HepG2 (cell line): ENCODE measurements around the gene GAL3ST2. TPM values are rescaled to one million over a fixed set of nuclear protein-coding genes. Genes with fewer than 3 reads are reported as not detected.

ENCODE experiments used
- ATM ChIP-seq: fragments of 450-650 bp; IDR thresholded peaks from 2 replicates; pipeline ENCODE4 v1.7.1; 2017; ENCODE audit warnings: mild to moderate bottlenecking, borderline replicate concordance
- EZH2 ChIP-seq: conservative IDR thresholded peaks from 2 replicates; pipeline ENCODE4 v1.6.1; 2012; ENCODE audit warnings: mild to moderate bottlenecking, low read depth, low read length, moderate library complexity
- HIVEP1 ChIP-seq: sonication (generic); formaldehyde crosslinking; IDR thresholded peaks from 2 replicates; pipeline ENCODE4 v1.4.0; 2020; ENCODE audit warnings: mild to moderate bottlenecking, missing genetic modification reagents
- HOXD1 ChIP-seq: sonication (generic); formaldehyde crosslinking; IDR thresholded peaks from 2 replicates; pipeline ENCODE4 v1.5.0; 2020; ENCODE audit warnings: missing genetic modification reagents
- MTF1 ChIP-seq: sonication (generic); formaldehyde crosslinking; IDR thresholded peaks from 2 replicates; pipeline ENCODE4 v1.5.0; 2020; ENCODE audit warnings: missing genetic modification reagents
- SP1 ChIP-seq, 2 experiments: fragments of 450-650 bp in 1 of 2; sonication (generic) in 1 of 2; formaldehyde crosslinking in 1 of 2; IDR thresholded peaks; 2 replicates each; pipeline versions ENCODE4 v1.4.0 to v1.6.1; 2016 to 2020; ENCODE audit warnings: missing genetic modification reagents in 1 of 2
- TAF15 ChIP-seq: fragments of 200-400 bp; formaldehyde crosslinking; IDR thresholded peaks from one replicate; pipeline ENCODE4 v1.6.1; 2018; ENCODE audit warnings: mild to moderate bottlenecking, low read depth, low read length; ENCODE audit not compliant: poor library complexity, severe bottlenecking
- ZMYM2 ChIP-seq: sonication (generic); formaldehyde crosslinking; IDR thresholded peaks from 2 replicates; pipeline ENCODE4 v1.8.0; 2022; ENCODE audit warnings: mild to moderate bottlenecking, missing genetic modification reagents
- ZNF143 ChIP-seq: sonication (generic); formaldehyde crosslinking; IDR thresholded peaks from 2 replicates; pipeline ENCODE4 v1.4.0; 2020; ENCODE audit warnings: missing genetic modification reagents
- polyA plus RNA-seq, 8 experiments: library from polyadenylated mRNA; depleted of rRNA in 3 of 8; stranded (reverse) in 7 of 8; unstranded in 1 of 8; fragments of >200 nt; fragmentation: Illumina TruSeq in 4 of 8; extraction: Trizol in 4 of 8; gene quantifications; 2 replicates each; pipeline versions ENCODE4 v1.2.1 to v1.2.3, GENCODE V29; 2011 to 2016; ENCODE audit warnings: low read depth in 4 of 8, missing spikeins in 1 of 8, mixed read lengths in 1 of 8; ENCODE audit not compliant: insufficient read depth in 1 of 8
- total RNA-seq, 5 experiments: library from RNA; depleted of rRNA; stranded (reverse); fragments of >200 nt; fragmentation: Illumina TruSeq; extraction: Trizol; gene quantifications; 2 replicates each; pipeline ENCODE4 v1.2.3, GENCODE V29; 2016; ENCODE audit warnings: low read depth in 1 of 5
- TF ChIP-seq, protein P1 (sequence below), 2 experiments: sonication (generic) in 1 of 2; formaldehyde crosslinking in 1 of 2; IDR thresholded peaks; 2 replicates each; pipeline versions ENCODE4 v1.5.1 to v1.6.1; 2011 to 2020; ENCODE audit warnings: borderline replicate concordance in 1 of 2, low read depth in 1 of 2, low read length in 1 of 2, mild to moderate bottlenecking in 1 of 2, missing genetic modification reagents in 1 of 2, moderate library complexity in 1 of 2
- TF ChIP-seq, protein P2 (sequence below): sonication (generic); formaldehyde crosslinking; IDR thresholded peaks from 2 replicates; pipeline ENCODE4 v1.5.1; 2020; ENCODE audit warnings: mild to moderate bottlenecking, missing genetic modification reagents, borderline replicate concordance
- TF ChIP-seq, protein P3 (sequence below): sonication (generic); formaldehyde crosslinking; IDR thresholded peaks from 2 replicates; pipeline ENCODE4 v1.4.0; 2020; ENCODE audit warnings: mild to moderate bottlenecking, missing genetic modification reagents

Gene GAL3ST2
- total and polyA plus RNA-seq, 2 of the 13 experiments (the other 11 are each of a cell fraction or from before 2014, with no cell fraction given) = 0.17 to 0.20 TPM

DNA sequence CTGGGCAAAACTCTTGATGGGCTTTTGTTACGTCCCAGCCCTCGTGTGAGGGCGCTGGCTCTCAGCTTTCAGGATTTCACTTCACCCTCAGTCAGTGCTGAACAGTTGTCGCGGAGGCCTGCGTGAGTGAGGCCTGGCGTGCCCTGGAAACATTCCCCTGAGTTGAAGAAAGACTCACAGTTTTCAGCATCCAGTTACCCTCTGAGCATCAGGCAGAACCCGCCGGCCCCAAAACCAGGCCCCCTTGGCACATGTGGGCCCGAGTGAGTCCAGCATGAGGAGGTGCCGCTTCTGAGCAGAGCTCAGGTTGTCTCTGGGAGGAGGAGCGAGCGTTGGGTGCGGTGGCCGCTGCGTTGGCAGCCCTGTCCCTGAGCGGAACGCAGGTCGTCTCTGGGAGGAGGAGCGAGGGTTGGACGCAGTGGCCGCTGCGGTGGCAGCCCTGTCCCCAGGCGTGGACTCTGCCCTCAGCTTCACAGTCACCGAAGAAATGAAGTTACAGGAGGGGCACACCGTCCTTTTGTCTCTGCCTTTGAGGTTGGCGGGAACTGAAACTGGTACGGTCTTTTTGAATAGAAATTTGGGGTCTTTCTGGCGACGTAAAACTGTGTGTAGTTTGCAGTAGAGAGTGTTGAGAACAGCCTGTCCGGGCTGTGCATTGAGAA lies 32.2 kb downstream of the GAL3ST2 start, which contains the start of gene NEU4 (continued):
- TF ChIP-seq ZMYM2 (peak; percentile 93), TAF15 (no peak), HIVEP1 (CRISPR knock-in tag) (peak; percentile 91), MTF1 (CRISPR knock-in tag) (peak; percentile 80), HOXD1 (peak; percentile 89; the same call in 1 of the 2 replicates), ATM (no peak), SP1 (IDR thresholded peaks at IDR 0.05) (no peak), SP1 (CRISPR knock-in tag; IDR thresholded peaks at IDR 0.05) (no peak), EZH2 (no peak), ZNF143 (peak; percentile 68)
- TF ChIP-seq, protein P1, sequence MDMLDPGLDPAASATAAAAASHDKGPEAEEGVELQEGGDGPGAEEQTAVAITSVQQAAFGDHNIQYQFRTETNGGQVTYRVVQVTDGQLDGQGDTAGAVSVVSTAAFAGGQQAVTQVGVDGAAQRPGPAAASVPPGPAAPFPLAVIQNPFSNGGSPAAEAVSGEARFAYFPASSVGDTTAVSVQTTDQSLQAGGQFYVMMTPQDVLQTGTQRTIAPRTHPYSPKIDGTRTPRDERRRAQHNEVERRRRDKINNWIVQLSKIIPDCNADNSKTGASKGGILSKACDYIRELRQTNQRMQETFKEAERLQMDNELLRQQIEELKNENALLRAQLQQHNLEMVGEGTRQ (IDR thresholded peaks at IDR 0.05; ENCODE audit: low read depth, low read length) = no peak
- TF ChIP-seq, protein P1 (CRISPR knock-in tag; IDR thresholded peaks at IDR 0.05; ENCODE audit: borderline replicate concordance) = no peak
- TF ChIP-seq, protein P2, sequence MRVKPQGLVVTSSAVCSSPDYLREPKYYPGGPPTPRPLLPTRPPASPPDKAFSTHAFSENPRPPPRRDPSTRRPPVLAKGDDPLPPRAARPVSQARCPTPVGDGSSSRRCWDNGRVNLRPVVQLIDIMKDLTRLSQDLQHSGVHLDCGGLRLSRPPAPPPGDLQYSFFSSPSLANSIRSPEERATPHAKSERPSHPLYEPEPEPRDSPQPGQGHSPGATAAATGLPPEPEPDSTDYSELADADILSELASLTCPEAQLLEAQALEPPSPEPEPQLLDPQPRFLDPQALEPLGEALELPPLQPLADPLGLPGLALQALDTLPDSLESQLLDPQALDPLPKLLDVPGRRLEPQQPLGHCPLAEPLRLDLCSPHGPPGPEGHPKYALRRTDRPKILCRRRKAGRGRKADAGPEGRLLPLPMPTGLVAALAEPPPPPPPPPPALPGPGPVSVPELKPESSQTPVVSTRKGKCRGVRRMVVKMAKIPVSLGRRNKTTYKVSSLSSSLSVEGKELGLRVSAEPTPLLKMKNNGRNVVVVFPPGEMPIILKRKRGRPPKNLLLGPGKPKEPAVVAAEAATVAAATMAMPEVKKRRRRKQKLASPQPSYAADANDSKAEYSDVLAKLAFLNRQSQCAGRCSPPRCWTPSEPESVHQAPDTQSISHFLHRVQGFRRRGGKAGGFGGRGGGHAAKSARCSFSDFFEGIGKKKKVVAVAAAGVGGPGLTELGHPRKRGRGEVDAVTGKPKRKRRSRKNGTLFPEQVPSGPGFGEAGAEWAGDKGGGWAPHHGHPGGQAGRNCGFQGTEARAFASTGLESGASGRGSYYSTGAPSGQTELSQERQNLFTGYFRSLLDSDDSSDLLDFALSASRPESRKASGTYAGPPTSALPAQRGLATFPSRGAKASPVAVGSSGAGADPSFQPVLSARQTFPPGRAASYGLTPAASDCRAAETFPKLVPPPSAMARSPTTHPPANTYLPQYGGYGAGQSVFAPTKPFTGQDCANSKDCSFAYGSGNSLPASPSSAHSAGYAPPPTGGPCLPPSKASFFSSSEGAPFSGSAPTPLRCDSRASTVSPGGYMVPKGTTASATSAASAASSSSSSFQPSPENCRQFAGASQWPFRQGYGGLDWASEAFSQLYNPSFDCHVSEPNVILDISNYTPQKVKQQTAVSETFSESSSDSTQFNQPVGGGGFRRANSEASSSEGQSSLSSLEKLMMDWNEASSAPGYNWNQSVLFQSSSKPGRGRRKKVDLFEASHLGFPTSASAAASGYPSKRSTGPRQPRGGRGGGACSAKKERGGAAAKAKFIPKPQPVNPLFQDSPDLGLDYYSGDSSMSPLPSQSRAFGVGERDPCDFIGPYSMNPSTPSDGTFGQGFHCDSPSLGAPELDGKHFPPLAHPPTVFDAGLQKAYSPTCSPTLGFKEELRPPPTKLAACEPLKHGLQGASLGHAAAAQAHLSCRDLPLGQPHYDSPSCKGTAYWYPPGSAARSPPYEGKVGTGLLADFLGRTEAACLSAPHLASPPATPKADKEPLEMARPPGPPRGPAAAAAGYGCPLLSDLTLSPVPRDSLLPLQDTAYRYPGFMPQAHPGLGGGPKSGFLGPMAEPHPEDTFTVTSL (CRISPR knock-in tag) = peak; percentile 78
- TF ChIP-seq, protein P3, sequence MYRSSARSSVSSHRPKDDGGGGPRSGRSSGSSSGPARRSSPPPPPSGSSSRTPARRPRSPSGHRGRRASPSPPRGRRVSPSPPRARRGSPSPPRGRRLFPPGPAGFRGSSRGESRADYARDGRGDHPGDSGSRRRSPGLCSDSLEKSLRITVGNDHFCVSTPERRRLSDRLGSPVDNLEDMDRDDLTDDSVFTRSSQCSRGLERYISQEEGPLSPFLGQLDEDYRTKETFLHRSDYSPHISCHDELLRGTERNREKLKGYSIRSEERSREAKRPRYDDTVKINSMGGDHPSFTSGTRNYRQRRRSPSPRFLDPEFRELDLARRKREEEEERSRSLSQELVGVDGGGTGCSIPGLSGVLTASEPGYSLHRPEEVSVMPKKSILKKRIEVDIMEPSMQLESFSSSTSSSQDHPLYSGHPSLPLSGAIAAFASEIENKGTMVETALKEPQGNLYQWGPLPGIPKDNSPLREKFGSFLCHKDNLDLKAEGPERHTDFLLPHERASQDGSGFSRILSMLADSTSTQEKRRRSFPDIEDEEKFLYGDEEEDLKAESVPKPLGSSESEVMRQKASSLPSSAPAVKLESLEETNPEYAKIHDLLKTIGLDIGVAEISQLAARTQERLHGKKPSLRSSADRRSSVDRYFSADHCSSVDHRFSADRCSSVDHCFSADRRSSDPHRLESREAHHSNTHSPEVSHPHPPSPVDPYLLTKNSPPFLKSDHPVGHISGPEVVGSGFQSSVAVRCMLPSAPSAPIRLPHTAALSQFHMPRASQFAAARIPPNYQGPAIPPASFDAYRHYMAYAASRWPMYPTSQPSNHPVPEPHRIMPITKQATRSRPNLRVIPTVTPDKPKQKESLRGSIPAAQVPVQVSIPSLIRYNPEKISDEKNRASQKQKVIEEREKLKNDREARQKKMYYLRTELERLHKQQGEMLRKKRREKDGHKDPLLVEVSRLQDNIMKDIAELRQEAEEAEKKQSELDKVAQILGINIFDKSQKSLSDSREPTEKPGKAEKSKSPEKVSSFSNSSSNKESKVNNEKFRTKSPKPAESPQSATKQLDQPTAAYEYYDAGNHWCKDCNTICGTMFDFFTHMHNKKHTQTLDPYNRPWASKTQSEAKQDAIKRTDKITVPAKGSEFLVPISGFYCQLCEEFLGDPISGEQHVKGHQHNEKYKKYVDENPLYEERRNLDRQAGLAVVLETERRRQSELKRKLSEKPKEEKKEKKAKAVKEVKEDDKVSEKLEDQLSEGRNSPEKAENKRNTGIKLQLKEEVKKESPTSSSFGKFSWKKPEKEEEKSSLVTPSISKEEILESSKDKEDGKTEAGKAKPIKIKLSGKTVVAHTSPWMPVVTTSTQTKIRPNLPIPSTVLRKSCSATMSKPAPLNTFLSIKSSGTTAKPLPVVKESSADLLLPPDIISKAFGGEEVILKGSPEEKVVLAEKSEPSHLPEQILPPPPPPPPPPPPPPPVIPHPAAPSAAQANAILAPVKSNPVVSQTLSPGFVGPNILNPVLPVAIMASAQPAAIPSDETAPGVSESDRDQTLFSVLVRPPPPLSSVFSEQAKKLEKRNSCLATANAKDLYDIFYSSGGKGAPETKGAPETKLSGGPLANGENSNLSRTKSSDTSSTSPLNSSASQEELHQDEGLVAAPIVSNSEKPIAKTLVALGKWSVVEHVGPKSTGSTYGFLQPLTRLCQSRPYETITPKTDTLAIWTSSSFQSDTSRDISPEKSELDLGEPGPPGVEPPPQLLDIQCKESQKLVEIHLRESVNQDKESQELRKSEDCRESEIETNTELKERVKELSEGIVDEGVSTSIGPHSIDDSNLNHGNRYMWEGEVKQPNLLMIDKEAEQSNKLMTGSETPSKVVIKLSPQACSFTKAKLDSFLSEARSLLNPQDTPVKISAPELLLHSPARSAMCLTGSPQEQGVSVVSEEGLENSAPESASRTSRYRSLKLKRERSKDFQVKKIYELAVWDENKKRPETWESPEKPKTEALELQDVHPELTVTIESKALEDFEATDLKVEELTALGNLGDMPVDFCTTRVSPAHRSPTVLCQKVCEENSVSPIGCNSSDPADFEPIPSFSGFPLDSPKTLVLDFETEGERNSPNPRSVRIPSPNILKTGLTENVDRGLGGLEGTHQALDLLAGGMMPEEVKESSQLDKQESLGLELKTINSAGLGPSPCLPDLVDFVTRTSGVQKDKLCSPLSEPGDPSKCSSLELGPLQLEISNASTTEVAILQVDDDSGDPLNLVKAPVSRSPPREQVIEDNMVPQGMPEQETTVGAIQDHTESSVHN (CRISPR knock-in tag) = peak; percentile 87
